Measurements from ENCODE around the gene INTS11.

GRCh38 chr1:1361233-1361981, 36.9 kb upstream of the INTS11 start:
- TF ChIP-seq CTCF (IDR thresholded peaks at IDR 0.05) (no peak), POLR2A (IDR thresholded peaks at IDR 0.05) (no peak), POLR2AphosphoS5 (IDR thresholded peaks at IDR 0.05) (no peak)

Data from breast epithelium (tissue), 3 donors.